GM23338 (cell line): ENCODE data around the gene GSG1L. TPM values are rescaled to one million over a fixed set of nuclear protein-coding genes. Genes with fewer than 3 reads are reported as not detected.

Experiments used
- CREB1 ChIP-seq: fragments of 250-450 bp; sonication (Bioruptor Pico); IDR thresholded peaks from 2 replicates; pipeline ENCODE4 v1.5.0; 2020; ENCODE audit warnings: low read depth, mild to moderate bottlenecking, moderate library complexity
- NANOG ChIP-seq: IDR thresholded peaks from 2 replicates; pipeline ENCODE4 v1.6.1; 2016; ENCODE audit warnings: antibody characterized with exemption, borderline replicate concordance
- POLR2AphosphoS5 ChIP-seq: IDR thresholded peaks from 2 replicates; pipeline ENCODE4 v1.6.1; 2016; ENCODE audit warnings: antibody characterized with exemption, low read depth
- REST ChIP-seq: IDR thresholded peaks from one replicate; pipeline ENCODE4 v1.6.1; 2018; ENCODE audit warnings: antibody characterized with exemption; ENCODE audit not compliant: unreplicated experiment
- ZNF114 ChIP-seq: fragments of 250-450 bp; sonication (Bioruptor Pico); IDR thresholded peaks from 2 replicates; pipeline ENCODE4 v1.5.0; 2020; ENCODE audit warnings: mild to moderate bottlenecking, moderate library complexity
- ZNF331 ChIP-seq: fragments of 250-450 bp; sonication (Bioruptor Pico); IDR thresholded peaks from 2 replicates; pipeline ENCODE4 v1.5.0; 2020; ENCODE audit warnings: low read depth, mild to moderate bottlenecking, moderate library complexity
- ZNF462 ChIP-seq: fragments of 250-450 bp; sonication (Bioruptor Pico); IDR thresholded peaks from 2 replicates; pipeline ENCODE4 v1.5.0; 2020; ENCODE audit warnings: mild to moderate bottlenecking, moderate library complexity
- polyA plus RNA-seq: library from polyadenylated mRNA; unstranded; fragments of >200 nt; fragmentation: Nextera tagmentation; extraction: Ambion mirVana; gene quantifications from 2 replicates; pipeline ENCODE4 v1.2.1, GENCODE V29; 2016
- total RNA-seq: library from RNA; depleted of rRNA; stranded (reverse); fragments of >200 nt; shearing (Covaris generic); gene quantifications from 2 replicates; pipeline ENCODE4 v1.2.3, GENCODE V29; 2014
- TF ChIP-seq, protein P1 (sequence below): IDR thresholded peaks from 2 replicates; pipeline ENCODE4 v1.6.1; 2016; ENCODE audit warnings: antibody characterized with exemption

The GSG1L gene
- total and polyA plus RNA-seq, 2 experiments from 2014 or later: 0.36 to 0.63 TPM

DNA sequence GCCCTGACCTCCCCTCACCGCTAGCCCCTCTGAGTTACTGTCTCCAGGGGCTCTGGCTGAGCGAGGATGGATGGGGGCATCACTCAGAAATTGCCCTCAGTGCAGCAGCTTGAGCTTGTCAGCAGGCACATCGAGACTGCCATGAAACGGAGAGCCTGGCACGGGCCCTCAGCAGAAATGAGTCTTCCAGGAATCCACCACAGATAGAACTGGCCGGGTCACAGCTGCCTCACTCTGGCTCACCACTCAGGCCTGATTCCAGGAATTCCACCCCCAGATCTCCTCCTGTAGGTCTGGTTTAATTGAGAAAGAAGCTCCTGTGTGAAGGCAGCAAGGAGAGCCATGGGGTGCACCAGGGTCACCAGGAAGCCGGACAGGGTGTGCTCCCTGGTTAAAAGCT, 85.5 kb downstream of the GSG1L start (continued):
- TF ChIP-seq ZNF462: no peak
- TF ChIP-seq POLR2AphosphoS5: no peak
- no peak for TF ChIP-seq REST
- TF ChIP-seq NANOG: no peak
- TF ChIP-seq ZNF114 (CRISPR knock-in tag): no peak
- TF ChIP-seq CREB1 (CRISPR knock-in tag): no peak
- TF ChIP-seq ZNF331 (CRISPR knock-in tag): no peak
- TF ChIP-seq, protein P1, sequence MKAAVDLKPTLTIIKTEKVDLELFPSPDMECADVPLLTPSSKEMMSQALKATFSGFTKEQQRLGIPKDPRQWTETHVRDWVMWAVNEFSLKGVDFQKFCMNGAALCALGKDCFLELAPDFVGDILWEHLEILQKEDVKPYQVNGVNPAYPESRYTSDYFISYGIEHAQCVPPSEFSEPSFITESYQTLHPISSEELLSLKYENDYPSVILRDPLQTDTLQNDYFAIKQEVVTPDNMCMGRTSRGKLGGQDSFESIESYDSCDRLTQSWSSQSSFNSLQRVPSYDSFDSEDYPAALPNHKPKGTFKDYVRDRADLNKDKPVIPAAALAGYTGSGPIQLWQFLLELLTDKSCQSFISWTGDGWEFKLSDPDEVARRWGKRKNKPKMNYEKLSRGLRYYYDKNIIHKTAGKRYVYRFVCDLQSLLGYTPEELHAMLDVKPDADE: no peak
